Stimulated activated CD8-positive, alpha-beta memory T cell treated with anti-CD3 and anti-CD28 coated beads, Interleukin-4, amount 100 ng/mL, for 1 hour (primary cell): ENCODE data around the gene ANKRD36.
"Not testable (repeated sequence)": the region's sequence is repeated elsewhere in the genome, so short reads cannot be mapped to it uniquely, and the experiment has no call there.

Experiments used
- DNase-seq, 2 donors: peaks; one replicate each; pipeline ENCODE4 v3.0.0-alpha.2; 2020; ENCODE audit warnings: low read depth in 2 of 2, low spot score in 1 of 2

Gene ANKRD36

DNA sequence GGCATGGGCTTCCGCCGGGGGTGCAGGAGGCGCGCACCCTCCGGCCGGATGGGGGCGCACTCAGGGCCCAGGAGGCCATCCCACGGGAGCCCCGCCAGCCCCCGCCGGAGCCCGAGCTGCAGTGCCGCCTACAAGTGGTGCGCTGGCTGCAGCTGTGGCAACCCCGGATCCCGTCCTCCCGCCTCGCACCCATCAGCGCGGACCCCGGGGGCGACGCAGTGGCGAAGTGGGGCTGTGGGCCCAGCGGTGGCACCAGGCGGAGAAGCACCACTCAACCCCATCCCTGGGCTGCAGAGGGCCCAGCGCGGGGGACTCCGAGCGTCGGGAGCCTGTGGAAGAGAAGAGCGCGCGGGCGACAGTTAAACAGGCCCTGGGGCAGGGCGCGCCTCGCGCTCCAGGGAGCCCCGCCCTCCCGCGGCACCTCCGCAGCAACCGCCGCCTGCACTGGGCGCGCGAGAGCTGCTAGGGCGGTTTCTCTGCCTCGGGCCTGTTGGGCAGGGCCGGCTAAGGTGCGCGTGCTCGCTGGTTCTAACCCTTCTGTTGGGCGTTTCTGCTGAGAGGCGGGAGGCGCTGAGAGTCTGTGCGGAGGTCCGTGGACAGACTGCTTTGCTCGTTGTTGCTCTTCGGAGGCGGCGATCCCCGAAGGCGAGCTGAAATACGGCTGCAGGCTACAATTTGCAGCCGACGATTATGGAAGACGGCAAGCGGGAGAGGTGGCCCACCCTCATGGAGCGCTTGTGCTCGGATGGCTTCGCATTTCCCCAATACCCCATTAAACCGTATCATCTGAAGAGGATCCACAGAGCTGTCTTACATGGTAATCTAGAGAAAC, at the start of gene ANKRD36:
TSS of gene ANKRD36 (plus strand) at position 104 of the 832 bp plus-strand sequence. CDS start at position 691, 587 bp downstream.
- peak; percentile 53 to 64 for DNase-seq

DNA sequence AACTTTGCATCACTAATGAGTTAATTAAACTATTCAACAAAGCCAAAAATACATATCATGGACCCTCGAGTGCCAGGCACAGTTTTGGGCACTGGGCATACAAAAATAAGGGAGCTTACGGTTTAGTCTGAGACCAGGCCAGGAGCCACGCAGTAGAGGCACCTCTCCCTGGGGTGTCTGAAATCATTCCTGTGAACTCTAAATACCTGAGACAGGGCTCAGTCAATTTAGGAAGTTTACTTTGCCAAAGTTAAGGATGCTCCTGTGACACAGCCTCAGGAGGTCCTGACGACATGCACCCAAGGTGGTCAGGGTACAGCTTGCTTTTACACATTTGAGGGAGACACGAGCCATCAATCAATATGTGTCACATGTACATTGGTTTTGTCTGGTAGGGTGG, 46.9 kb upstream of the ANKRD36 start:
- DNase-seq: not testable (repeated sequence)

DNA sequence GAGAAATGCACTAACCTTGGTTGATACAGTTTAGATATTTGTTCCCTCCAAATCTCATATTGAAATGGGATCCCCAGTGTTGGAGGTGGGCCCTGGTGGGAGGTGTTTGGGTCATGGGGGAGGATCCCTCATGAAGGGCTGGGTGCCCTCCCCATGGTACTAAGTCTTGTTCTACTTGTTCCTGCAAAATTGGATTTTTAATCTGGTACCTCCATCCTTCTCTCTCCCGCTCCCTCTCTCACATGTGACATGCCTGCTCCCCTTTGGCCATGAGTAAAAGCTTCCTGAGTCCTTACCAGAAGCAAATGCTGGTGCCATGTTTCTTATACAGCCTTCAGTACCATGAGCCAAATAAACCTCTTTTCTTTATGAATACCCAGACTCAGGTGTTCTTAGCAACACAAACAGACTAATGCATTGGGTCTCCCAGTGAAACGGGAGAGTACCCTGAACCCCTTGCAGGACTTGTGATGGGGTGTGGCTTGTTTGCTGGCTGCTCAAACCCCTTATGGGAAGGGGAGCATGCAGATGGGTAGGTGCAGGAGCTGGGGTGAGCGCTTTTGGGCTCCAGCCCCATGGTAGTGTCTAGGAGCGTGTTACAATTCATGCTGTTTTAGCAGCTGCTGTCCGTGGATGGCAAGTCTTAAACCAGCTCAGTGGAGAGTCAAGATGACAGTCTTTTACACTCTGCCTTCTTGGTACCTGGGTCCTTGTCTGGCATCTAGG, 45.5 kb upstream of the ANKRD36 start:
- no peak for DNase-seq

DNA sequence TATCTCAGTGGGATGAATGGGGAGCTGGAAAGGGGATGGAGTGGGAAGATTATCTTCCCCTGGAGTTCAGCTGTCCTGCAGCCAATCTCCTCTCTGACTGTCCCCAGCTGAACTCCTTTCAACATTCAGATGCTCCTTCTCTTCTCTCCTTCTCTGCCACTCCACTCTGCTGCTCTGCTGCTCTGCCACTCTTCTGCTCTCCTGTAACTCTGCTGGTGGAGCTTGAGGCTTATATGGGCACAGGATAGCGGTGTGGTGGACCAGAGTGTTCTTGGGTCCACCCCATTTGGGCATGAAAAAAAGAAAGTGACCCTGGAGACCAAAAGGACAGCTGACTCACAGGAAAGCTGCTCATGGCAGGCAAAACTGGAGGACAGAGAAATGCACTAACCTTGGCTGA, 44.9 kb upstream of the ANKRD36 start:
- no peak for DNase-seq

DNA sequence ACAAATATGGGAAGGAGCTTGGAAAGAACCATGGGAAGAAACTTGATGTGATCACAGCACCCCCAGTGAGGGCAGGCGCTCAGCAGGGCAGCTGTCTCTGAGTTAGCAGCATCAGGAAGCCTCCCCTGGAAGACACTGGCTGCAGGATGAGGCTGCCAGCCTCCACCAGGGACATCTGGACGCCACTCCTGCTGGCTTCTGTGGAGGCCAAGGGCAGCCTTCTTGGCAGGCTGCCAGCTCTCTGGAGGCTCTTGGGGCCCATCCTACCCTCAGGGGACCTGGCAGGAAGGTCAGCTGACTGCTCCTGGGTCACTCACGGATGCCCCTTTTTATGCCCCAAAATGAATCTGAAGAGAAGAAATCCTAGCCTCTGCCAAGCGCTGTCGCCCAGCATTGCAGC, 44.2 kb upstream of the ANKRD36 start:
- DNase-seq: not testable (repeated sequence)

DNA sequence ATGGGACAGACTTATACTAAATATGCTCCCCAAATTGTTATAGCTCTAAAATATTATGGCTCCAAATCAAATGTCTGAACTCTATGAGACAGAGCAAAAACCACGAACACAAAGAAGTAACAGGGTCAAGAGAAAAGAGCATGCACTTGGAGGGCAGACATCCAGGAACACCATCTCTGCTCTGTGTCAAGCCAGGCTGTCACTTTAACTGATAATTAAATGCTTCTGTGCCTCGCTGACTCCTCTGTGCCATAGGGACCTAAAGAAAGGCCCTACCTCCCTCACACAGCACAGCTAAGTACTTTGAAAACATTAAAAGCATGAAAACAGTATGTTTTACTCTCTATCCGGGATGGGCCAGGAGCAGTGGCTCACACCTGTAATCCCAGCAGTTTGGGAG, 42.0 kb upstream of the ANKRD36 start:
- DNase-seq: not testable (repeated sequence)

DNA sequence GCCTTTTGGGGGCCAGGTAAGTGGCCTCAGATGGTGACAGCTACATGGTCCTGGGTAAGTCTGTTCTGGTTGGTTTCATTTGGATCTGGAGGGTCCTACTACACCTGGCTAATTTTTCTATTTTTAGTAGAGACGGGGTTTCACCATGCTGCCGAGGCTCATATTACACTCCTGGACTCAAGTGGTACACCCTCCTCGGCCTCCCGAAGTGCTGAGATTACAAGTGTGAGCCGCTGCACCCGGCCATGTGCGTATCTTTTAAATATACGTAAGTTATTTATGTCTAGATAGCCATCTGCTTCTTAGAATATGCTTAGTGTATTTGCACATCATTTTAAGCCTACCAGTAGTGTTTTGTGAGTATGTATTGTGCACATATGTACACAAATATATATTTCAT, 35.7 kb upstream of the ANKRD36 start:
- DNase-seq: not testable (repeated sequence)

DNA sequence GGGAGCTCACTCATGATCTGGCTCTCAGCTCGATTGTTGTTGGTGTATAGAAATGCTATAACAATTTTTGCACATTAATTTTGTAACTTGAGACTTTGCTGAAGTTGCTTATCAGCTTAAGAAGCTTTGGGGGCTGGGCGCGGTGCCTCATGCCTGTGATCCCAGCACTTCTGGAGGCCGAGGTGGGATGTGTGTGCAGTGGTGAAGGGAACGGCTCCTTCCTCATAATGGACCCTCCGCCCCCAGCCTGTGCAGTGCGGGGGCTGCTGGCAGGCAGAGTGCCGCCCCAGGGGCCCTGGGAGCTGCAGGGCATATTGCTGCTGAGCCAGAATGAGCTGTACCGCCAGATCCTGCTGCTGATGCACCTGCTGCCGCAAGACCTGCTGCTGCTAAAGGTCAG, 32.1 kb upstream of the ANKRD36 start:
- not testable (repeated sequence) for DNase-seq

DNA sequence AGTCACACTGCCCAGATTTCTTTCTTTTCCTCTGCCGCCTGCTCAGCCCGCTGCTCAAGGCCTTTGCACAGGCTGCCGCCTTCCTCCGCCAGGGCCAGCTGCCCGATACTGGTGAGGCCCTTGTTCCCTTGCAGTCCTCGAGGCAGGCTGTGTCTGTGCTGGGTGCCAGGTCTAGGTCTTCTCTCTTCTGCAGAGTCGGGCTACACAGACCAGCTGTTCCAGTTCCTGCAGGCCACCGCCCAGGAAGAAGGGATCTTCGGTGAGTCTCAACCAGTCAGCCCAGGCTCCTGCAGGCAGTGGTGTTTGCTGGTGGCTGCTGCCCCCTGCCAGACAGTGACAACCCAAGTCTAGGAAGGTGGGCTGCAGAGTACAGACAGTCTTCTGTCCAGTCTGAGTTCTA, 30.7 kb upstream of the ANKRD36 start:
- not testable (repeated sequence) for DNase-seq

DNA sequence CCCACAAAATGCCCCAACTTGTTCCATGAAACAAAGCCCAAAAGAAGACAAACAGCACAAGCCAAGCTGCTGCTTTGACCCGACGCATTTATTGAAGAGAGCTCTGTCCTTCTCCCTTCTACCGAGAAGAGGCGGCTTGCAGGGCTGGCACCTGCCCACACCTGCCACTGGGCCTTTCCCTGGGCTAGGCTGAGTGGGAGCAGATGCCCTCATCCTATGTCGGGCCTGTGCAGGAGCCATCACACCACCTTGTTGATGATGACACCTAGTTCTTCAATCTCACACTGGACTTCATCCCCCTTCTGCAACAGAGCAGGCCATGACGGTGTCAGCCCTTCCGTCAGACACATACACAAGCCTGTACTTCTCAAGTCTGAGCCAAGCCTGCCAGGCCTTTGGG, 29.4 kb upstream of the ANKRD36 start:
- DNase-seq: not testable (repeated sequence)

DNA sequence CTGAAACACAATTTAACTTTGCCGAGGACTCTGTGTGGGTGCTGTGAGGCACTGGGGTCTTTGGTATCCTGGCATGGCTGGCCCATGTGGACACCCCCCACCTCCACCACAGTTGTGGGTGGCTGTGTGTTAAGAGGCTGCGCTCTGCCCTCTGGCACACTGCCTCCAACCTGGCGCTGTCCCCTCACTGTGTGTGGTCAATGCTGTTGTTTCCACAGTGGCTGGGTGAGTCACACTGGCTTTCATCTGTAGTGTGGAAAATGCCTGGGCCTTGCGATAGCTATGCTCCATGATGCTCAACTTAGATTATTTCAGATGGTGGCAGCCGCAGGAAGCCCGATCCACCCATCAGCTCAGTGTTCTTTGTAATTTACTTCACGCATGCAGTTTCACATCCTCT, 27.9 kb upstream of the ANKRD36 start:
- not testable (repeated sequence) for DNase-seq

DNA sequence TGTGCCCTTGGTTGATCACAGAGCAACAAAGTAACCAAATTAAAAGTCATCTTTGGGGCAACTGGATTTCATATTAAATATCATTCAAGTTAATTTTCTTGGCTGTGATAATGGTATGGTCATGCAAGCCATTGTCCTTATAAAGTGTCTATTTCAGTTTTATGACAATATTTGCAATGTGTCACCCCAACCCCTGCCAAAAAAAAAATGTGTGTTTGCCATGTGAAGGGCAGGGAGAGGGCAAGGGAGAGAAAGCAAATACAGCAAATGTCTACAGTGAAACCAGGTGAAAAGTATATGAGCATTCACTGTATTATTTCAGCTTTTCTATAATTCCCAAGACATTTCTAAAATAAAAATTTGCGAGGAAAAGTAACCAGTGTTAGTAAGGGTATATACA, 24.2 kb upstream of the ANKRD36 start:
- not testable (repeated sequence) for DNase-seq

DNA sequence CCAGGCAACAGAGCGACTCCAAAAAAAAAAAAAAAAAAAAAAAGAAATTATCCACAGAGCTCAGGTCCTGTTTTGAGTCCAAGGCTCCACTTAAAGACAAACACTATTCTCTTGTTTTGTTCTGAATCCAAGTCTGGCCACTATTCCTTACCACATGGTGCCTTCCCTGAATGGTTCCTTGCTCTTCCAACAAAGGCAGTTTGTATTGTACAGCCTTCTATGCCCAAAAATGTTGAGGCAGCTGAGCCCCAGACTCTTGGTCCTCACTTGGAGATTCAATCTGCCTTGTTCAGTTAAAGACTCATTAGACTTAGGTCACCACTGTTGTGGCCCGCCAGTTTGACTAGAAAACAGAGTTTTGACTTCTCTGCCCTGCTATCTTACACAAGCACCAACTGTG, 20.0 kb upstream of the ANKRD36 start:
- DNase-seq: not testable (repeated sequence)

DNA sequence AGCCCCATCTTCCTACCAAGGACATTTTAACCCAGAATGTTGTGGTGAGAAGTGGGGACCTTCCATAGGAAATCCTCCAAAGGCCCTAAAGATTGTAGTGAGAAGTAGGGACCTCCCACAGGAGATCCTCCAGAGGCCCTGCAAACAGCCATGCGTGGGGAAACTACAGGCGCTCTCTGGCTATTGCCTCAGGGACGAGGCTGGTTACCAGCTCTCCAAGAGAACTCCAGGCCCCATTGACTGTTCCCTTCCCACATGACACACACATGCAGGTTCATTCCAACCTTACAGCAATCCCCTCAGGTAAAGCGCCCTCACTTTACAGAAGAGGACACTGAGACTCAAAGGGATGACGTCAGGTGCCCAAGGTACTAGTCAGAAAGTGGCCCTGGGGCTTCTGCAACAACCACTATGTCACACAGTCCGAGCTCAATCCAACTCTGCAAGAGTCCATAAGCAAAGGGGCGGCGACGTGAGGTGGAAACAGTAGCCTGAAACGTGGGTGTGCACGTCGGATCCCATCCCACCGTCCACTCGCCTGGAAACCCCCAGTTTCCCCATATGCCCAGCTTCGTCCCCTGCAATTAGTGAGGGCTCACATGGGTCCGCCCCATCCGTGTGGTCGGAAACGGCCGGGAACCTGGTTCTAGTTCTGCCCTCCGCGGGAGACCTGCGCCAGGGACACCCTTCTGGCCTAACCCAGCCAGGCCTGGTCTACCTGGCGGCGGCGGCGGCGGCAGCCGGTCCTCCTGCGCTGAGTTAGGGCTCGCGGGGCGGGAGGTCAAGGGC, 18.8 kb upstream of the ANKRD36 start:
- DNase-seq: not testable (repeated sequence)

DNA sequence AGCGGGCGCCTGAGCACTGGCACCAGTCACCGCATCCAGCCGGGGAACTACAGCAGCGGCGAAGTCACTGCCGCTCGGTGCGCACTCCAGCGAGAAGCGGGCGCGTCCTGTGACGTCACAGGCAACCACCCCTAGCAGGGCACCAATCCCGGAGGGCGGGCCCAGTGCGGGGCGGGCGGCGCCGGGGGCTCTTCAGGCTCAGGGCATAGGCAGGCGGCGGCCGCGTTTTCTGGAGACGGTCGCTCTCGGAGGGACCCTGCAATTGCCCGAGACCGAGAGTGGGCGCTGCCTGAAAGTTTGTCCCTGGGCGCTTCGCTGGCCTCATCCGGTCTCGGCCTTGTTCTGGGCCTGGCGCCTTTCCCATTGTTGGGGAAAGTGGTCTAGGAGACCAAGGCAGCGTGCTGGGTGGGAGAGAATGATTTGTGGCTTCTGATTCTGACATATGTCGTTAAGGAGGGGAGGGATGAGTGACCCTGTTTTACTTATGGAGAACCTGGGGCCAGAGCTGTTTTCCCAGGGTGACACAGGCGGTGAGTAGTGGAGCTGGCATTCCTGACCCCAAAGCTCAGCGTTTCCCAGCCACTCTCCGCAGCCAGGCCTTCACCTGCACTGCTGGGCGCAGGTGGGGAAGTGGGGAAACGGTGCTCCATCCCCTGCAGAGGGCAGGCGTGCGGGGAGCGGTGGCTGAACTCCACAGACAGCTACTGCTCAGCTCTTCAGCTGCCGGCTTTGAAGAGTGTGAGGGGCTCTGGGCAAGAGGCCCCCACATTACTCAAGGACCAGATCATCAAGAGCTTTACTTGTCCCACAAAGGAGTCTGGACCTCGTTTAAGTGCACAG, 18.0 kb upstream of the ANKRD36 start, which contains the start of gene FAHD2B:
TSS of gene FAHD2B (minus strand) at position 111 of the 840 bp plus-strand sequence. CDS start 3,176 bp downstream, outside the sequence.
- DNase-seq: peak; percentile 62 to 72

DNA sequence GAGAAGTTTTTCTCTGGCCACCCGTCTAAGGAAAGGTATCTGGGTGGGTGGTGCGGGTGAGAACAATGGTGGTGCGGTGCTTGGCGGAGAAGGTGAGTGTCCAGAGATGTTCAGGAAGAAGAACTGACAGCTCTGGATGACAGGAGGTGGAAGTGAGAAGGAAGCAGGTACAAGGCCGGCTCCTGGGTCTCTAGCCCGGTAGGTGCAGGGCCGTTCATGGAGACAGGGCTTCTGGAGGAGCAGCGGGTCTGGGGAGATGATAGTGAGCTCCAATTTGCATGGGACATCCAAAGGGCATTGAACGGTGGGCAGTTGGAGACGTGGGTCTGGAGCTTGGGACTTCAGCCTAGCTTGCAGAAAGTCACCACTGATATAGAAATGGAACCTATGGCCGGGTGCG, 17.3 kb upstream of the ANKRD36 start:
- DNase-seq: no peak

DNA sequence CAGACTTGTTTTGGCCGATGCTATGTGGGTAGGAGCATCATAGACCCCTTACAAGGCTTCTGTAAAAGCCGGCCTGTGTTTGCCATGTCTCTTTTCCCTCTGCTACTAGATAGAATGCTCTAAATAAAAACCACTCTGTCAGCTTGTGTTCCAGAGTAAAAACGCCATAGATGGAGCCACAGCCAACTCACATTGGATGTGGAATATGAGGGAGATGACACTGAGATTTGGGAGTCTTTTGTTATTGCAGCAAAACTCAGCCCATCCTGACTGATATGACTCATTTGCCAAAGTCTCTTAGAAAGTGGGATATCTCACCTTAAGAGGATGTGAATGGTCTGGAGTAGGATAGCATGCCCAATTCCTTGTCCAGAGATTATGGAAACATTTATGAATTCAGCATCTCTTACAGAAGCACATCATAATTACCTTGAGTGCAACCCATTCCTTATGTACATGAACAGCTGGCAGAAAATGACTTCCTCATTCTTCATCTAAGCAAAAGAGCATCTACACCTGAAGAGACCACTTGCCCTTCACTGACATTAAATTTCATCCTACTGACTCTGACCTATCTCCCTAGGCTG, 14.1 kb upstream of the ANKRD36 start:
- DNase-seq: not testable (repeated sequence)

DNA sequence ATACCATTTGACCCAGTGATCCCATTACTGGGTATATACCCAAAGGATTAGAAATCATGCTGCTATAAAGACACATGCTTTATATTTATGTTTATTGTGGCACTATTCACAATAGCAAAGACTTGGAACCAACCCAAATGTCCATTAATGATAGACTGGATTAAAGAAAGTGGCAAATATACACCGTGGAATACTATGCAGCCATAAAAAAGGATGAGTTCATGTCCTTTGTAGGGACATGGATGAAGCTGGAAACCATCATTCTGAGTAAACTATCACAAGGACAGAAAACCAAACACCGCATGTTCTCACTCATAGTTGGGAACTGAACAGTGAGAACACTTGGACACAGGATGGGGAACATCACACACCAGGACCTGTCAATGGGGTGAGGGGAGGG, 6.1 kb upstream of the ANKRD36 start:
- not testable (repeated sequence) for DNase-seq

DNA sequence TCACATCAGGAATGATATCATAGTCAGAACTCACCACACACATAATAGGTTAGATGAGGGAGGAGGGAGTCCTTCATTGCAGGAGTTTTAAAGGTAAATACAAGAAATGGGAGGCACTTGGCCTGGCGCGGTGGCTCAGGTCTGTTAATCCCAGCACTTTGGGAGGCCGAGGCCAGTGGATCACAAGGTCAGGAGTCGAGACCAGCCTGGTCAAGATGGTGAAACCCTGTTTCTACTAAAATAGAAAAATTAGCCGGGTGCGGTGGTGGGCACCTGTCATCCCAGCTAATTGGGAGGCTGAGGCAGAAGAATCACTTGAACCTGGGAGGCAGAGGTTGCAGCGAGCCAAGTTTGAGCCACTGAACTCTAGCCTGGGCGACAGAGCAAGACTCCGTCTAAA, 1.7 kb upstream of the ANKRD36 start:
- DNase-seq: not testable (repeated sequence)
